ENCODE measurements around the gene L2HGDH.

DNA sequence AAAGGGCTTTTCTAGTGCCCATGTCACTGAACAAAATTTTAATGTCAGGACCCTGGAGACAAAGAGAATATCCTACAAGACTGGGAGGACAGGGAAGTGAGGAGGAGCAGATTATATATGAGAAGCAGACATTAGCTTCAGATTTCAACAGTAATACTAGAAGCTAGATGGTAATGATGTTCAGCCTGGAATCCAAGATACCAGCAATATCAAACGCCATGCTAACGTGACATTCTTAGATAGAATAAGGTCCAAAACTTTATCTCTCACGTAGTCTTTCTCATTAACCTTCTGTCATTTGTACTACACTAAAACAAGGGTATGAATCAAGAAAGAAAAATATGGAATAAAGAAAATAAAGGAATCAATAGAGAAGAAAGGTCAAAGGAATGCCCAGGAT lies 99.3 kb downstream of the L2HGDH start:
- TF ChIP-seq, protein P1, sequence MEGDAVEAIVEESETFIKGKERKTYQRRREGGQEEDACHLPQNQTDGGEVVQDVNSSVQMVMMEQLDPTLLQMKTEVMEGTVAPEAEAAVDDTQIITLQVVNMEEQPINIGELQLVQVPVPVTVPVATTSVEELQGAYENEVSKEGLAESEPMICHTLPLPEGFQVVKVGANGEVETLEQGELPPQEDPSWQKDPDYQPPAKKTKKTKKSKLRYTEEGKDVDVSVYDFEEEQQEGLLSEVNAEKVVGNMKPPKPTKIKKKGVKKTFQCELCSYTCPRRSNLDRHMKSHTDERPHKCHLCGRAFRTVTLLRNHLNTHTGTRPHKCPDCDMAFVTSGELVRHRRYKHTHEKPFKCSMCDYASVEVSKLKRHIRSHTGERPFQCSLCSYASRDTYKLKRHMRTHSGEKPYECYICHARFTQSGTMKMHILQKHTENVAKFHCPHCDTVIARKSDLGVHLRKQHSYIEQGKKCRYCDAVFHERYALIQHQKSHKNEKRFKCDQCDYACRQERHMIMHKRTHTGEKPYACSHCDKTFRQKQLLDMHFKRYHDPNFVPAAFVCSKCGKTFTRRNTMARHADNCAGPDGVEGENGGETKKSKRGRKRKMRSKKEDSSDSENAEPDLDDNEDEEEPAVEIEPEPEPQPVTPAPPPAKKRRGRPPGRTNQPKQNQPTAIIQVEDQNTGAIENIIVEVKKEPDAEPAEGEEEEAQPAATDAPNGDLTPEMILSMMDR (IDR thresholded peaks at IDR 0.05): no peak
- TF ChIP-seq EP300 (IDR thresholded peaks at IDR 0.05) (no peak), SMC3 (IDR thresholded peaks at IDR 0.05) (no peak), POLR2A (IDR thresholded peaks at IDR 0.05; ENCODE audit: low read length) (no peak), ZFP36 (IDR thresholded peaks at IDR 0.05; ENCODE audit: borderline replicate concordance, partially characterized antibody) (no peak)
- TF ChIP-seq, protein P2, sequence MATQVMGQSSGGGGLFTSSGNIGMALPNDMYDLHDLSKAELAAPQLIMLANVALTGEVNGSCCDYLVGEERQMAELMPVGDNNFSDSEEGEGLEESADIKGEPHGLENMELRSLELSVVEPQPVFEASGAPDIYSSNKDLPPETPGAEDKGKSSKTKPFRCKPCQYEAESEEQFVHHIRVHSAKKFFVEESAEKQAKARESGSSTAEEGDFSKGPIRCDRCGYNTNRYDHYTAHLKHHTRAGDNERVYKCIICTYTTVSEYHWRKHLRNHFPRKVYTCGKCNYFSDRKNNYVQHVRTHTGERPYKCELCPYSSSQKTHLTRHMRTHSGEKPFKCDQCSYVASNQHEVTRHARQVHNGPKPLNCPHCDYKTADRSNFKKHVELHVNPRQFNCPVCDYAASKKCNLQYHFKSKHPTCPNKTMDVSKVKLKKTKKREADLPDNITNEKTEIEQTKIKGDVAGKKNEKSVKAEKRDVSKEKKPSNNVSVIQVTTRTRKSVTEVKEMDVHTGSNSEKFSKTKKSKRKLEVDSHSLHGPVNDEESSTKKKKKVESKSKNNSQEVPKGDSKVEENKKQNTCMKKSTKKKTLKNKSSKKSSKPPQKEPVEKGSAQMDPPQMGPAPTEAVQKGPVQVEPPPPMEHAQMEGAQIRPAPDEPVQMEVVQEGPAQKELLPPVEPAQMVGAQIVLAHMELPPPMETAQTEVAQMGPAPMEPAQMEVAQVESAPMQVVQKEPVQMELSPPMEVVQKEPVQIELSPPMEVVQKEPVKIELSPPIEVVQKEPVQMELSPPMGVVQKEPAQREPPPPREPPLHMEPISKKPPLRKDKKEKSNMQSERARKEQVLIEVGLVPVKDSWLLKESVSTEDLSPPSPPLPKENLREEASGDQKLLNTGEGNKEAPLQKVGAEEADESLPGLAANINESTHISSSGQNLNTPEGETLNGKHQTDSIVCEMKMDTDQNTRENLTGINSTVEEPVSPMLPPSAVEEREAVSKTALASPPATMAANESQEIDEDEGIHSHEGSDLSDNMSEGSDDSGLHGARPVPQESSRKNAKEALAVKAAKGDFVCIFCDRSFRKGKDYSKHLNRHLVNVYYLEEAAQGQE (IDR thresholded peaks at IDR 0.05): no peak
- TF ChIP-seq, protein P3, sequence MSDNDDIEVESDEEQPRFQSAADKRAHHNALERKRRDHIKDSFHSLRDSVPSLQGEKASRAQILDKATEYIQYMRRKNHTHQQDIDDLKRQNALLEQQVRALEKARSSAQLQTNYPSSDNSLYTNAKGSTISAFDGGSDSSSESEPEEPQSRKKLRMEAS (IDR thresholded peaks at IDR 0.05): no peak
- TF ChIP-seq, protein P4, sequence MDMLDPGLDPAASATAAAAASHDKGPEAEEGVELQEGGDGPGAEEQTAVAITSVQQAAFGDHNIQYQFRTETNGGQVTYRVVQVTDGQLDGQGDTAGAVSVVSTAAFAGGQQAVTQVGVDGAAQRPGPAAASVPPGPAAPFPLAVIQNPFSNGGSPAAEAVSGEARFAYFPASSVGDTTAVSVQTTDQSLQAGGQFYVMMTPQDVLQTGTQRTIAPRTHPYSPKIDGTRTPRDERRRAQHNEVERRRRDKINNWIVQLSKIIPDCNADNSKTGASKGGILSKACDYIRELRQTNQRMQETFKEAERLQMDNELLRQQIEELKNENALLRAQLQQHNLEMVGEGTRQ (IDR thresholded peaks at IDR 0.05): no peak
